NCI-H128 (cell line): ENCODE data around the gene GPR34.
"Not testable (repeated sequence)": the region's sequence is repeated elsewhere in the genome, so short reads cannot be mapped to it uniquely, and the experiment has no call there.

Source experiments
- DNase-seq: peaks from one replicate; lab custom pipeline; 2025; ENCODE audit not compliant: unreplicated experiment; lab: John Stamatoyannopoulos, UW

GPR34 gene

DNA sequence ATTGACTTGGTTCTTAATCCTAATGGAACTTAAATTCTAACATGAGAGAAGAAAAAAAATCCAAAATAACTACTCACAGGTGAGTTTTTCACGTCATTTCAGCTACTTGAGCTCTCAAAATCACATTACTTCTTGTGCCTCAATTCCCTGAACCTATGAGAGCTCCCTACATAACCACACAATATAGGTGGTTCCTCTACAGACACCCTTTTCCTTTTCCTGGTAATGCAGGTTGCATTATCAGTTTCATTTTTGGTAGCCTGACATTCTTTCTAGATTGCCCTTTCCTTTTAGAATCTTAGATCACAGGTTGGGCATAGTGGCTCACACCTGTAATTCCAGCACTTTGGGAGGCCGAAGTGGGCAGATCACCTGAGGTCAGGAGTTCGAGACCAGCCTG lies 4.3 kb downstream of the GPR34 start:
- DNase-seq: no peak

DNA sequence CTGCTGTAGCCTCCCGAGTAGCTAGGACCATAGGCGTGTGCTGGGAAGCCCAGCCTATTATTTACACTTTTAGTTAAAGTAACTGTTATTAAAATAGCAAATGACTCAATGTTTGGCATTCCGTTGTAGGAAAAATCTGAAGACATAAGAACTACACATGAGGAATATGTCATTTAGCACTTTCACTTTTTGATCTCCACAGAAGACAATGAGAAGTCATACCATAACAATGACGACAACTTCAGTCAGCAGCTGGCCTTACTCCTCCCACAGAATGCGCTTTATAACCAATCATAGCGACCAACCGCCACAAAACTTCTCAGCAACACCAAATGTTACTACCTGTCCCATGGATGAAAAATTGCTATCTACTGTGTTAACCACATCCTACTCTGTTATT lies 6.7 kb downstream of the GPR34 start:
- no peak for DNase-seq

DNA sequence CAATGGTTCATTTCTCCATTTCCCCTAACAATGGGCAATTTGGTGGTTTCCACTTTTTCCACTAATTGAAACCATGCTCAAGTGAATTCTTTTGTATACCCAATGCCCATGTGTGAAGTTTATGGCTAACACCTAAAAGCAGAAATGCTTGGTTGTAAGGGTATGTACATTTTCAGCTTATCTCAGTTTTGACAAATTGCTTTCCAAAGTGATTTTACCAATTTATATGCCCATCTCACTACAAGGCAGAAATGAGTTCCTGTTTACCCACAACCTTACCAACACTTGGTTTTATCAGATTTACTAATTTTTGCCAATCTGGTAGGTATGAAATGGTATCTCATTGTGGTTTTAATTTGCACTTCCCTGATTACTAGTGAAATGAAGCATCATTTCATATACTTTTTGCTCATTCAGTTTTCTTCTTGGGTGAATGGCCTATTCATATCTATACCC lies 14.8 kb downstream of the GPR34 start:
- DNase-seq: no peak

DNA sequence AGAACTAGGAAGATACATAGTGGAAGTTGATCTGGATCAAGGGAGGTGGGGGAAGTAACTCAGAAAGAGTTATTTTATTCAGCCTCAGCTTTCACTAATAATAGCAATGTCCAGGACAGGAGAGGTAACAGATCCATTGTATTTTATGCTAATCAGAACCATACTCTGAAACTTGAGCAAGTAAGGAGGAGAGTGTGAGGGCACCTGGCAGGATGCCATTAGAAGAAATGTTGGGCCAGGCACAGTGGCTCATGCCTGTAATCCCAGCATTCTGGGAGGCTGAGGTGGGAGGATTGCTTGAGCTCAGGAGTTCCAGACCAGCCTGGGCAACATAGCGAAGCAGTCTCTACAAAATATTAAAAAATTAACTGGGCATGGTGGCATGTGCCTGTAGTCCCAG lies 16.3 kb downstream of the GPR34 start:
- DNase-seq: no peak

DNA sequence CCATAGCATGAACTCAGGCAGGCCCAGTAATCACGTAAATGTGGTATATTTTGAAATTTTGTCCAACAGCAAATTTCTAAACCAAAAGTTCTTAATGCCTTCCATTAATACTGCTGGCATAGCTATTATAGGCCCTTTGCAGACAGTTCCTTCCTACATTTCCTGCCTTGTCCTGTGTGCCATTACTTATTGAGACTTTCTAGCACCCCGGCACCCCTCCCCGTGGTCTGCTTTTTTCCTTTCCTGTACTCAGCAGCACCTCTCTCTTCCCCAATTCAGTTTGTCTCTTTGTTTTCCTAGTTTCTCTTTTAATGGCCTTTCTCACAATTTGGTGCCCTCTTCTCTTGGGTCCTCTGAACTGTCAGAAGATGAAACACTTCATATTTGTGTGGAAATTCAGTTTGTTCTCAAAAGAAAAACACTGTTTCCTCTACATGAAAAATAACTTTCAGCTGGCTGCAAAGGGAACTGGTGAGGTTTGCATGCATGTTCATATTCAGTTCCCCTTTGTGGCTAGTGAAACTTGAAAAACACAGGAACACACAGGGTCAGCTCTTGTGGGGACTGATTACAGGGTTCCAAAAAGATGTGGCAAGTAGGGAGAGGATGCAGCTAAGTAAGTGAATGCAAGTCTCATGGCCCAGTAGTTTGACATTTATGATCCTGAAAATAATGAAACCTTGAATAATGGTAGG lies 17.1 kb downstream of the GPR34 start:
- no peak for DNase-seq

DNA sequence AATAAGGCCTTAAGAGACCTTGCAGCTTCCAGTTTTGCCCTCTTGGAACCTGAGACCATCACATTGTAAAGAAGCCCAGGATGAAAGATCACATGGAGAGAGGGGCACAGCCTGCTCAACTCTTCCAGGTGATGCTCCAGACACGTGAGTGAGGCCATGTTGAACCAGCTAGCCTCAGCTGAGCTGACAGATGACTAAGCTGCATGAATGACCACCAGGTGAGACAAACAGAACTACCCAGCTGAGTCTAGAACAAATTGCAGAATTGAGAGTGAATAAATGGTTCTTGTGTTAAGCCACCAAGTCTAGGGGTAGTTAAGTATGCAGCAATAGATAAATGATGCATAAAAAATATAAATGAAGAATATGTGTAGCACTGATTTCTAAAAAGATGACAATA lies 18.4 kb downstream of the GPR34 start:
- no peak for DNase-seq

DNA sequence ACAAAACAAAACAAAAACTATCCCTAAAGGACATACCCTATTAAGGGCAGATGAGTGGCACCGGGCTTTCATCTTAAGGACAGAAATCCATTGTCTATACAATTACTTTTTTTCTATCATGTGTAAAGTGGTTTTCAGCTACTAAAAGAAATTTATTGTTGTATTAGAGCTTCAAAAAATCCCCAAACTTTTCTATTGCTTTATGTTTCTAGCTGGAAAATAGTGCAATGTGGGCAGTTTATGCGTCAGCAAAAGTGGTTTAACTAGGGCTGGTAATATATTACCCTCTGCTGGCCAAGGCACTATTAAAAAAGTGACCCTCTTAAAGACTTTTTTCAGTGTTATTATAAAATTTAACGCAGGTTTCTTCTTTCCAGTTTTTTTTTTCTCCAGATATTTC lies 19.7 kb downstream of the GPR34 start:
- no peak for DNase-seq

DNA sequence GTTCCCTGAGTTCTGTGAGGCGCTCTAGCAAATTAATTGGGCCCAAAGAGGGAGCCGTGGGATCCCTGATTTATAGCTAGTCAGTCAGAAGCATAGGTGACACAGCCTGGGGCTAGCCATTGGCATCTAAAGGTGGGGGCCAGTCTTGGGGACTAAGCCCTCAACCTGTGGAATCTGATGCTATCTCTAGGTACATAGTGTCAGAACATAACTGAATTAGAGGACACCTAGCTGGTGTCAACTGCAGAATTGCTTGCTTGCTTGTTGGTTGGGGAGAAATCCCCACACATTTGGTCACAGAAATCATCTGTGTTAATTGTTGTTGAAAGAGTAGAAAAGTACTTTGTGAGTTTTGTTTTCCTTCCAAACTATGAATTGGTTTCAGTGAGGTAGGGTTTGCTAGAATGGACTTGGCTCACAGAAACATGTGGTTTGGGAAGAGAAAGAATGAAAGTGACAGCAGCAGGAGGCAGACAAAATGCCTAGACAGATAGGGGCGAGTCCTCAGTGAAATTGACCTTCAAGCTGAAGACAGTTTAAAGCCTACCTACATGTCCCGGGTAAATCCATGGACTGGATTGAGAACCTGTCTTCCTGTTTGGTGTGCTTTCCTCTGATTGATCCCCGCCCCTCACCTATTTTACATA lies 22.4 kb downstream of the GPR34 start:
- no peak for DNase-seq

DNA sequence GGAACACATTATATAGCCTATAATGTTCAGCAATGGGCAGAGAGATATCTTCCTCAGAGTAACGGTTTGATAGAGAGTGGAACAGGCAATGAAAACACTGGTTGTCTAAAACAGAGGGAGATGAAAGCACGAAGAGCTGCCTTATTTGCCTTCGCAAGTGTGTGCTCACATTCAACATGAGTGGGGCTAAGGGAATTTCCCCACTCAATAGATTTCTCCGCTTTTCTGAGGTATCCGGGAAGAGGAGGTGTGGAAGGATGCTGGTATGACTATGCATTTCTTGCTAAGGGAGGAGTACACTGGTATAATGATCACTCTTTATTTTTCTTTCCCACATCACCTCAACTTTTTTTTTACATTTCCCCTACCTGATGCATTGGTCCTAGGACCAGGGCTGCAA lies 27.4 kb downstream of the GPR34 start:
- DNase-seq: no peak

DNA sequence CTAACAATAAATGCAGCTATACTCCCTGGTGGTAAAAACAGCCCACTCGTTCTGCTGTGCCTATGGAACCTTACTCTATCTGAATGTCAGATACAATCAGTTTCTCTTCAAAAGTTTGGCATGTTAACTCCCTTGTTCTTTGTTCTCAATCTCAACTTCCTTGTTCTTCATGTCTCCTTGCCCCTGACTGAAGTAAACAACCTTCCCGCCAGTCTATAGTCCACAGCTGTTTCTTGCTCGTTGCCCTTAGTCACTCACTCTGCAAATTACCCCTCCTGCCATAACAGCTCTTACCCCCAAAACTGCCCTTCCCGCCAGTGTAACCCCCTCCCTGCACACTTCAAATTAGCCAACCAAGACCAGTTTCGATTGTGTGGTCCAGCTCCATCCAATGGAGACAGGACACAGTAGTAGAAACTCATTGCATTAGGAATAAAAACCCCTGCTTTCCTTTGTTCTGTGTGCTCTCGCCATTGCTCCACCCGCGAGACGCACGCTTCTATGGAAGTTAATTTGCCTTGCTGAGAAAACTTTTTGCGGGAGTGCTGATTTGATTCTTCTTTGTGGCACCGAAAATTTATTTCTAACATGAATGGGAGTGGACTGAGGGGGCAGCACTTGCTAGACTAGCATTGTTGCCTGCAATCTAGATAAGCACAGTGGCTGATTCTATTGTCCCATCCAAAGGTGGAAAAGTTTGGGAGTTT lies 28.1 kb downstream of the GPR34 start:
- no peak for DNase-seq

DNA sequence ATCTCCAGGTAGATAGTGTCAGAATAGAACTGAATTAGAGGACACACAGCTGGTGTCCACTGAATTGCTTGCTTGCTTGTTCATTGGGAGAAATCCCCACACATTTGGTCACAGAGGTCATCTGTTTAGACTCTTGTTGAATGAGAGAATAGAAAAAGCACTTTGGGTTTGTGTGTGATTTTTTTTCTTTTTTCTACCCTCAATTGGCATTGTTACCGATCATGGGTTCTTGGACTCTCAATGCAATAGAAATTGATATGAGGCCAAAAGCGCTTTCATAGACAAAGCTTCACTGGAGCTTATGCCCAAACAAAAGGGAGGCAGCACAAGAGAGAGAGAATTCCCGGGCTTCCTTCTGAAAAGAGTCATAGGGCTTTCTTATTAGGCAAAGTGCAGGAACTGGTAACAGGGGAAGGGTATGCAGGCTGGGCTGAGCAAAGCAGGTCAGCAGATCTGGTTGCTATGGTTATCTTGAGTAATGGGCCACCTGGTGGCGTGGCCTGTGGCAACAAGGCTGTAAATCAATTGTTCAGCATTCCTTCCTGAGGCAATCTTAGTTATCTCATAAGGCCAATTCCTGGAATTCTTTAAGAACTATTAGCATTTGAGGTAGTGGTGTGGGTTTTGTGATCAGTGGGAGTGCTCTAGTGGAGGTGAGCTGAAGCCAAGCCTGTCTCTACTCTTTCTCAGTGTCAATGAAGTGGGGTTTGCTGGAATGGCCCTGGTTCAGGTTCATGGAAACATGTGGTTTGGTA lies 29.9 kb downstream of the GPR34 start:
- DNase-seq: no peak

DNA sequence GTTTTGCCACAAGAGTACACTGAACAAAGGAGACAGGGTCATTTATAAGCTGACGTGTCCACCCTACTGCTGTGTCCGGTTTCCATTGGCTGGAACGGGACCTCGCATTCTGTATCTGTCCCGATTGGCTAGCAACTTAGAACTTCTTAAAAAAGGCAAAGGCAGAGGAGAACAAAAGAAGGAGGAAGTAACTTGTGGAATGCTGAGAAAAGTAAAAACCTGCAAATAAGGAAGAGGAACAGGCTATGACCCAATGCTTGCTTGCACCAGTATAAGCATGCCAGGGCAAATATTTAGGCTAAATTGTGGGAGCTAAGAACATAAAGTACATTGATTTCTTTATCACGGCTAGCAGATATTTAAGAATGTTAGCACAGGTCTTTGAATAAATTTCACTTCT lies 30.8 kb downstream of the GPR34 start:
- DNase-seq: not testable (repeated sequence)

DNA sequence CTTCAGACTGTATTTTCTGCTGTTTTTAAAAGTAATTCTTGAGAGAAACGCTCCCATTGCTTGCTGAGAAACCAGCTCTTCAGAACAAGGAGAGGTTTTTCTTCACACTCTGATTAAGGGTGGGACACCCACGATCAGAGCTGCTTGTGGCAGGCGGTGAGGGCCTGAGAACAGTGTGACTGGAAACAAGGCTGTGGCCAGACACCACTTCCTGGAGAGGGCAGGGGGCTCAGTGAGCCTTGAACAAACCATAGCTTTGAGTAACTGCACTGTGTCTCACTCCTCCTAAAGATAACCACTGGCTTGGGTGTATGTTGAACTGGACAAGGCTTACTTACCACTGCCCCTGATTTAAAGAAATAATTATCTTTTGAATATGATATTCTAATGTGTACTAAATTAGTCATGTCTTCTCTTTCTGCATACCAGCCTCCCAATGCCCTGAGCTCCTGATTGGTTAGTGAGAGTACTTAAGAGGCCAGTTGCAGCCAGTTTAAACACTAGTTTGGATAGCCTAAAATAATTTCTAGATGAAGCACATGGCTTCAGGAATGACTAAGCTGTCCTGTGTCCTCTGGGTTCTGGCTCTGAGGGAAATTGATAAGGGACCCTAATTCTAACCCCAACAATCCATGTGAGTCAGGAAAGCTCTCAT lies 31.5 kb downstream of the GPR34 start:
- no peak for DNase-seq

DNA sequence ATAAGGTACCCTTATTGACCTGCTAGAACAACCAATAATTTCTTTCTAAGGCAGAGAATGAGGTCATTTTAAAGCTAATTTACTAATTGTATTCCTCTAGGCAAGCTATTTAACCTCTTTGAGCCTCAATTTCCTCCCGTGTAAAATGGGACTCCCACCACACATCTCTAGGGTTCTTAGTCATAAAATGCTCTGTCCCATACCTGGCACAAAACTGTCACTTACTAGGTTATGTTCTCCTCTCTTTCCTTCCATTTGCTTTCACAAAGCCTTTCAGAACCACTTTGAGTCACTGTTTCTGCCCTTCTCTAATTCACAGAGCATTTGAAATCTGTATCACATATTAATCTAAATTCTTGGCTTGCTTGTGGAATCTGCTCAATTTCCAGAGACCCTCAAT lies 32.8 kb downstream of the GPR34 start:
- no peak for DNase-seq

DNA sequence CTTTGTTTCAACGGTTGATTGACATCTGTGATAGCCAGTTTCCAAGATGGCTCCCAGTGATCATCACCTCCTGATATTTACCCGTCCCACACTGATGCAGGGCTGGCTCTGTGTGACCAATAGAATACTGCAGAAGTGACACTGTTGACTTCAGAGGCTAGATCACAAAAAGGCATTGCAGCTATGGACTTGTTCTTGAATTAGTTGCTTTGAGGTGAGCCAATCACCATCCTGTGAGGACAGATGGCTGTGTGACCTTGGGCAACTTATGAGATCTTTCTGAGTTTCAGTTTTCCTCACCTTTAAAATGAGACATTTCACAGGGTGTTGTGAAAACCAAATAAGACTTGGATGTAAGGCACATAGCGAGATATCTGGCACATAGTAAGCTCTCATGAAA lies 33.4 kb downstream of the GPR34 start:
- DNase-seq: no peak

DNA sequence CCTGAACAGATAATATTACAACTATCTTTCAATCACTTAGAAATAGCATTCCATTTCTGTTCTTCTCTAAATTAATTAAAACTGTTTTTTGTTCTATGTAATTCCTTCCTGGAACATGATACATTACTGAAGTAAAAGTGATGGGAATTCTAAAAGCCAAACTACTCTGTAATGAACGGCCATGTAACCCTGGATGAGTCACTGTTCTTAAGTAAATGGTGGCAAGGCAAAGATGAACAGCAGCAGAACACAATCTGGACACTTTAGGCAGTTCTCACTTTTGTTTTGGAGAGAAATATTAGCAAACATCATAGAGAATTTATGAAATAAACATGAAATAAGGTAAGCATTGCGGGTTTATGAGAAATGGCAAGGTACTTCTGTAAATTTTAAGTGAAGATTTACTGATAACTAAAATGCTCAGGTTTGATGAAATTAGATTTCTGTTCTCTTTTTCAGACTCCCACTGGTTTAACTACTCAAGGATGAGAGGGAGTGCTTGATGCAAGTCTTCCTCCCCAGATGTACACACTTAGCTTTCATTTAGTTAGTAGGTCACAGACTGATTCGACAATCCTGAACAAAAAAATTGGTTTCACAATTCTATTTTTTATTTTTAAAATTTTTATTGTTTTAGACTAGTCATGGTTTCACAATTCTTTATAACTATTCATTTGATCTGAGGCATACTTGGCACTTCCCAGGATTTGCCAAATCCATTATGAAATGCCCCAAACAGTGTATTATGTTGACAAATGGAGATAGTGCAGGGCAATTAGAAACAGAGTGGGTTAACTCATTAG lies 34.2 kb downstream of the GPR34 start:
- DNase-seq: no peak

DNA sequence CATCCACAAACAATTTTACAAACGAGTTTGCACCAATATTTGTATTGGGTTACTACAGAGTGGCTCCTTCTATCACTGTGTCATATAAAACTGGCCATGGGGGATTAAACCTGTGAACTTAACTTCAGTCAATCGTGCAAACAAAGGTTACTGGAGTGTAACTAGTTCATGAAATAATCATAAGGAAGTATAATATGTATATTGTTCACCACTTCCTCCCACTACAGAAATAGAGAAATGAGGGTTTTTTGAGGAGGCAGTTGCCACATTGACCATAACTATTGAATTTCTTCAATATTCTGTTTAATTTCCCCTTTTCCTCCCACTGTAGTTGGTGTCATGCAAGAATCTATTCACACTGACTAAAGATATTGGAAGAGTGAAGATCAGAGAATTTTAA lies 35.1 kb downstream of the GPR34 start, which contains the start of gene GPR82:
GPR82 (plus strand) TSS at position 356 of the 400 bp plus-strand sequence. CDS start 2,846 bp downstream, outside the sequence.
- no peak for DNase-seq

DNA sequence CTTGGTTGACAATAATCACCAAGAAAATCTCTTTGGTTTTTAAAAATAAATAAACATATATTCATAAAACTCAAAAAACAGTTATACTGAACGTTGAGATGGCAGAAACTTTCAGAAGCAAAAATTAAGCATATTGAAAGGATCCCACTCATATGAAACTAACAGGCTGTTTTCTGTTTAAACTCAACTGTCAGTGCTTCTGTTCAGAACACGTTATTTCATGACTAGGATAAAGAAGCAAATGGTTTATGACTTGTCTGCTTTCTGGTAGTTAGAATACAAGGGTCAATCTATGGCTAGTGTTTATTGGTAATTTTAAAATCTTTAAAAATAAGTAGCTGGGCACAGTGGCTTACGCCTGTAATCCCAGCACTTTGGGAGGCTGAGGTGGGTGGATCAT lies 39.4 kb downstream of the GPR34 start:
- no peak for DNase-seq

DNA sequence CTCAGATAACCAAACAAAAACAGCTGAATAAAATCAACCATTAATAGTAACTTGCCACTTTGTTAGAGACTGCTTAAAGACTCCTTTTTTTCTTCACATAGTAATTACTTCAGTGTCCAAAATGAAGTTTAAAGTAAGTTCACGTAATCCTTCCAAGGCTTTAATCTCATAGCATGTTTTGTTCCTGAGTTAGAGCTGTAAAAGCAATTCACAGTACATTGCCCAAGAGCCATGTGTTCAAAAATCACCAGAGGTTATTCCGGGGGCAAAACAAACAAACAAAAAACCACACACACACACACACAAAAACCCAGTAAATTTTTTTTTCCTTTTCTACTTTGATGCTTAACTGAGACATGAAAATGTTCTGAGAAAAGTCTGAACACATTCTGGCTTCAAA lies 41.3 kb downstream of the GPR34 start:
- no peak for DNase-seq

DNA sequence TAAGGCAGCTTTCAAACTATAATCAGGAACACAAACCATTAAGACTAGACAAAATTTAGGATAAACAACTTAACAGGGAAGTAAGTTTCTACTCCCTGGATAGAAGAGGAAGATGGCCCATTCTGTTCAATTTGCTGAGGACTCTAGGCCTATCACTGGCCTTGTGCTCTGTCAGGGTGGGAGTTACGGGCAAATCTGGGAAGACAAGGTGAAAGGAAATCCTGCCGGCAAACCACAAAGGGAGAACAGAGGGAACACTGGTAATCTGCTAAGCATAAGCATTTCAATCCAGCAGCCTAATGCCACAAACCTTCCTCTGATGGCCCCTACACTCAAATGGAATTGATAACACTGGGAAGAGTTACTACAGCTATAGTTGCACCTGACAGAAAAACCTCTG lies 43.5 kb downstream of the GPR34 start:
- DNase-seq: no peak
